Muscle of leg (tissue), 11 donors: ENCODE data around the gene ZBTB7C. TPM values are rescaled to one million over a fixed set of nuclear protein-coding genes. Genes with fewer than 3 reads are reported as not detected.
"Not testable (repeated sequence)": the region's sequence is repeated elsewhere in the genome, so short reads cannot be mapped to it uniquely, and the experiment has no call there.

Source experiments
- DNase-seq: peaks from one replicate; pipeline ENCODE4 v3.0.0; 2013
- H3K27ac ChIP-seq: one replicate; pipeline ENCODE4 v1.5.1; 2013; ENCODE audit warnings: mild to moderate bottlenecking, low read length, control low read depth
- H3K27me3 ChIP-seq: one replicate; pipeline ENCODE4 v1.6.1; 2013; ENCODE audit warnings: low read length; ENCODE audit not compliant: control insufficient read depth, insufficient read depth
- H3K36me3 ChIP-seq: one replicate; pipeline ENCODE4 v1.6.1; 2013; ENCODE audit warnings: low read length; ENCODE audit not compliant: control insufficient read depth, insufficient read depth
- H3K4me1 ChIP-seq: one replicate; pipeline ENCODE4 v1.6.1; 2013; ENCODE audit warnings: low read length; ENCODE audit not compliant: control insufficient read depth, insufficient read depth
- H3K4me3 ChIP-seq: one replicate; pipeline ENCODE4 v1.5.1; 2013; ENCODE audit warnings: low read length, control low read depth
- H3K9me3 ChIP-seq: replicated peaks from 2 replicates; pipeline ENCODE4 v1.6.1; 2013; ENCODE audit warnings: low read depth, low read length; ENCODE audit not compliant: control insufficient read depth
- WGBS: methylation state at CpG from one replicate; pipeline ENCODE4 v1.1.5; 2013; ENCODE audit warnings: missing lambda C conversion rate; ENCODE audit not compliant: insufficient coverage; 5-methylcytosine and 5-hydroxymethylcytosine counted together
- polyA plus RNA-seq, 8 donors: library from polyadenylated mRNA; unstranded; fragments of 120-200 nt; gene quantifications; one replicate each; pipeline versions ENCODE4 v1.2.1 to v1.2.3, GENCODE V29; 2013; ENCODE audit warnings: inconsistent platforms in 1 of 8, low replicate concordance in 1 of 8; ENCODE audit not compliant: insufficient read length in 8 of 8, insufficient read depth in 1 of 8
- total RNA-seq: library from RNA; stranded (reverse); fragments of 120-200 nt; gene quantifications from one replicate; pipeline ENCODE4 v1.2.4, GENCODE V29; 2013

The ZBTB7C gene
- total and polyA plus RNA-seq, 9 donors: 2.8 to 5.6 (median 4.1) TPM

DNA sequence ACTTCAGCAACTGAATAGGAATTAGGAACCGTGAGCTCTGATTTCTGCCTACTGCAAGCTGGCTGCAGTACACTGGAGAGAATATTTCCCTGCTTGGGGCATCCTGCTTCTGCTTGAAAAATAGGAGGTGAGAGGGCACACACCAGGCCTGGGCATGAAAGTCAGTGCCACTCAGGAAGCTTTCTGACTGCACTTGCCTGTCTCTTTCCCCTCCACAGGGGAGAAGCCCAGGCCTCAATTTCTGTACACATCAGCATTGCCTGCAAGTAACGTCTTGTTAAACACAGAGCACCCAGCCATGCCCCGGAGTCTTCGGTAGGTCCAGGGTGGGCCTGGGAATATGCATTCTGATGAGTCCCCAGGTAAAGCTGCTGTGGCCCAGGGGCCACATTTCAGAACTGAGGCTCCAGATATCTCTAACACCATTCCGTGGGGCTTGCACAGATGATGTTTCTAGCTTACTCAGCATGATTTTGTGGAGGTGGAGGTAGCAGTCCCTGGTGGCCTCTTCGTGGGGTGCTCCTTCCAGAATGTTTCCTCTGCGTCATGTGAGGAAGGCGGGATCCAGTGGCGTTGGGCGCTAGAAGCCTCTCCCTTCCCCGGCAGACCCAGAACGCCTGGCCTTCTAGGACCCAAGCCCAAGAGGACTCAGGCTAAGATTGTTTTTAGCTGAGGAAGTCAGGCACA, 114.1 kb downstream of the ZBTB7C start:
- Histone ChIP-seq H3K4me3 (no peak overlapping the region), H3K27me3 (no peaks in the 10 kb centered on the region), H3K27ac (peak overlapping the region; percentile 64), H3K9me3 (no peaks in the 10 kb centered on the region), H3K4me1 (peaks cover 43% of the 10 kb centered on the region), H3K36me3 (no peaks in the 10 kb centered on the region)
- 77% methylated on average over 9 of the region's 12 CpGs for WGBS
- no peak for DNase-seq

DNA sequence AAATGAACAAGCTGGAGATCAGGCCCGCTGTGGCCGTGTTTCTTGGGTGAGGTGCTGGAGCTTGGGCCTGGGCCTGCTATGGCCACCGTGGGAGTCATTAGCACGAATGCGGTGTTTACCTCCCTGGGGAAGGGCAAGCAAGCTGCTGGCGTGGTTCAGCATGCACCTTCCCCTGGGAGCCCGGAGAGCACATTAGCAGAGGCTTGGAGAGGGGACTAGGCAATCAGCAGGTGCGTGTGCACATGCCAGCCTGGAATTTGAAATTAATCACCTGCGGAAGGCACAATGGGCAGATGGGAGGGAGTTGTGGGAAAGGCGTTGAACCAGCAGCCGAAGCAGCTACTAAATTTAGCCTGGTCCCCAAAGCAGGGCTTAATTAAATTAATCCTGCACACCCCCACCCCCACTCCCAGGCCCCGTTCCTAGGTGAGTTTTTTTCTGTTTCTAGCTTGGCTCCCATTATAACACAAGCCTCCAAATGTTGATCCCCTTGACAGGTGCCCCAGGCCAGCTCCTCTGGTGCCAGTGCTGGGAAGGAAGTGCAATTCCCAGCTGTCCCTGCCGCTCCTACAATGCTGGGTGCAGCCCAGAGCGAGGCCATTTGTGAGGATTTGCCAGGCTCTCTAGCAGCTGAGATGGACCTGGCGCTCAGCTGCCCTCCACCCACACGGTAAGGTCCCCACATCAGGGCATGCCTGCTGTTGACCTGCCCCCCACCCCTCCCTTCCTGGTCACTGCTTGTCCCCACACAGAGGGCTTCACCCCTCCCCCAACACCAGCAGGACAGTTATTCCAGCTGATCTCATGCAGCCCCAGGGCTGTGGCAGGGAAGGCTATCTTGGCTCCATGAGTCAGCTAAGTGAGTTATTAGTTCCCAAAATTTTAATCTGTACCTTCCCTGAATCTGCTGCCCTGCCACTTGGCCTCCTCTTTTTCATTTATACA, 115.0 kb downstream of the ZBTB7C start:
- 30% methylated on average over 11 of the region's 16 CpGs for WGBS
- Histone ChIP-seq H3K4me3 (no peak overlapping the region), H3K27me3 (no peaks in the 10 kb centered on the region), H3K9me3 (no peaks in the 10 kb centered on the region), H3K27ac (peak overlapping the region; percentile 64), H3K36me3 (no peaks in the 10 kb centered on the region), H3K4me1 (peaks cover 39% of the 10 kb centered on the region)
- peak; percentile 92 for DNase-seq

DNA sequence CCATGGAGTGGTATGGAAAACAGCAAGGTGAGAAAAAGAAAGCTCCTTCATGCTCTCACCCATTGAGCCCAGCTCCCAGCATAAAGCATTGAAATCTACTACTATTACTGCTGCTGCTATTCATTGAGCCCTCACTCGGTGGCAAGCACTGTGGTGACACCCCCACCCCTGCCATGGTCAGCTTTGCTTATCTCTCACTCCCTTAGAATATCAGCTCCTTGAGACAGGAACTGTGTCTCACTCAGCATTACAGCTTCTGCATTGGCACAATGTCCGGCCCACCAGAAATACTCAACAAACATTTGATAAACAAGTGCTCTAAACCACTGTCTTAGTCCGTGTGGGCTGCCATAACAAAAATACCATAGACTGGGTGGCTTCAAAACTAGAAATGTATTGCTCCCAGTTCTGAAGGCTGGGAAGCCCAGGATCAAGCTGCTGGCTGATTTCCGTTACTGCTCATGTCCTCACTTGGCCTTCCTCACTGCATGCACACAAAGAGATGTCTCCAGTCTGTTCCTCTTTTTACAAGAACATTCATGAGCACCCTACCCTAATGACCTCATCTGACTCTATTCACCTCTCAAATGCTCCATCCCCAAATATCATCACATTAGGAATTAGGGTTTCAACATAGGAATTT, 116.3 kb downstream of the ZBTB7C start:
- Histone ChIP-seq H3K27me3 (no peaks in the 10 kb centered on the region), H3K27ac (no peak overlapping the region), H3K36me3 (no peaks in the 10 kb centered on the region), H3K4me3 (no peak overlapping the region), H3K4me1 (peaks cover 38% of the 10 kb centered on the region), H3K9me3 (no peaks in the 10 kb centered on the region)
- WGBS: 74% methylated on average over 4 of the region's 4 CpGs
- no peak for DNase-seq

GRCh38 chr18:48292229-48292628, 117.0 kb downstream of the ZBTB7C start:
- Histone ChIP-seq H3K4me1 (peaks cover 31% of the 10 kb centered on the region), H3K27me3 (no peaks in the 10 kb centered on the region), H3K9me3 (no peaks in the 10 kb centered on the region), H3K36me3 (no peaks in the 10 kb centered on the region), H3K27ac (no peak overlapping the region), H3K4me3 (no peak overlapping the region)
- no peak for DNase-seq
- no CpG with 5 or more reads among the region's 4 CpGs for WGBS

DNA sequence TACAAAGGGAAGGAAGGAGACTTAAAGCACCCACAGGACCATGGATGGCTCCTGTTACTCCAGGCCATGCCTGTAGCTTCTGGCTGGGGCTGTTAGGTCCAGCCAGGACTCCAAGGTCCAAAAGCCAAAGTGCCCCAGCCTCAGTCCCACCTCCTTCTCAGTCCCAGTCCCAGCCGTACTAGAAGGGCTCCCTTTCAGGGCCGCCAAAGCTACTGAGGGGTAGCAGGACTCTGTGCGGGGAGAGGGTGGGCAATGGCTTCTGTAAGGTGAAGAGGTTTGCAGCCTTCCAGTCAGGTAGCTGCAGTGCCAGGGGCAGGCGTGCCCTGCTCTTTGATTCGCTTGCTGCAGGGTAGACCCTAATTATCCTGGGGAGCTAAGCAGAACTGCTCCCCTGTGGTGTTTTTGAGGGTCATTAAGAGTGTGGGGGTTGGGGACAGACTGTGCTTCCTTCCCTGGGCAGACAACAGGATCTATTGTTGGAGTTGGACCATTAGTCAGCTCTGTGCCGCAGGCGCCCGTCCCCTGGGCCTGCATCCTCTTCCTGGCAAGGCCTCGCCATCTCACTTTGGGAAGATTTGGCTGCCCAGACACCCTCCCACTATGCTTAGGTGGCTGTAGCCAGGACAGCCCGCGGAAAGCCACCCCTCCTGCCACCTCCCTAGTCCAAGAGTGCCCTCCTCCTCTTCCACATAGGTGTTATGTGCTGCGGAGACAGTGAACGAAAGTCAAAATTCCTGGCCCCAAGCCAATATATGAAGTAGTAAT, 118.8 kb downstream of the ZBTB7C start:
- Histone ChIP-seq H3K27me3 (no peaks in the 10 kb centered on the region), H3K4me1 (peaks cover 18% of the 10 kb centered on the region), H3K4me3 (no peak overlapping the region), H3K36me3 (no peaks in the 10 kb centered on the region), H3K9me3 (no peaks in the 10 kb centered on the region), H3K27ac (no peak overlapping the region)
- no peak for DNase-seq
- 90% methylated on average over 3 of the region's 13 CpGs for WGBS

DNA sequence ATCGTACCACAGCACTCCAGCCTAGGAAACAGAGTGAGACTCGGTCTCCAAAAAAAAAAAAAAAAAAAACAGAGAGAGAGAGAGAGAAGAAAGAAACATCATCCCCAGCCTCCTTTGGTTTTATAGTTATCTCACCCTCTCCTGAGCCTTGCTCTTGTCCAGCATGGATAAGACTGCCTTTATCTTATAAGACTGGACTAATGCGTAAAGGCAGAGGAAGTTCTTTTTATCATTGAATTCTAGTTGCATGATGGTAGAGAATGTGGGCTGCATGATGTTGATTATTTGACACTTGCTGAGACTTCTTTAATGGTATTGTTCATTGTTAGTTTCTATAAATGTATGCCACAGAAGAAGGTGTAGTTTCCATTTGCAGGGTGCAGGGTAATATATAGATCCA, 124.4 kb downstream of the ZBTB7C start:
- no peak for DNase-seq
- H3K9me3 ChIP-seq: no peaks in the 10 kb centered on the region
- H3K27ac ChIP-seq: no peak overlapping the region
- no peaks in the 10 kb centered on the region for H3K4me1 ChIP-seq
- no peaks in the 10 kb centered on the region for H3K27me3 ChIP-seq
- no peaks in the 10 kb centered on the region for H3K36me3 ChIP-seq
- no peak overlapping the region for H3K4me3 ChIP-seq
- WGBS: no CpG with 5 or more reads among the region's 3 CpGs

GRCh38 chr18:48284011-48284410, 125.2 kb downstream of the ZBTB7C start:
- not testable (repeated sequence) for H3K9me3 ChIP-seq, H3K4me1 ChIP-seq, H3K27me3 ChIP-seq, H3K27ac ChIP-seq, DNase-seq, H3K36me3 ChIP-seq, H3K4me3 ChIP-seq
- 92% methylated on average over 4 of the region's 5 CpGs for WGBS

GRCh38 chr18:48281460-48281859, 127.7 kb downstream of the ZBTB7C start:
- not testable (repeated sequence) for H3K4me1 ChIP-seq, H3K36me3 ChIP-seq, H3K4me3 ChIP-seq, H3K27ac ChIP-seq, H3K9me3 ChIP-seq, DNase-seq, H3K27me3 ChIP-seq

GRCh38 chr18:48279312-48279711, 129.9 kb downstream of the ZBTB7C start:
- DNase-seq: no peak
- WGBS: 60% methylated on average over 1 of the region's 2 CpGs
- no peaks in the 10 kb centered on the region for H3K27me3 ChIP-seq
- no peak overlapping the region for H3K27ac ChIP-seq
- no peaks in the 10 kb centered on the region for H3K4me1 ChIP-seq
- no peak overlapping the region for H3K4me3 ChIP-seq
- H3K9me3 ChIP-seq: peaks cover 2% of the 10 kb centered on the region
- H3K36me3 ChIP-seq: no peaks in the 10 kb centered on the region
